Activated CD4-positive, alpha-beta T cell treated with anti-CD3 and anti-CD28 coated beads, Interleukin-2, amount 50 U/mL, for 24 hours (primary cell): ENCODE measurements around the gene IPO5.

ENCODE experiments used
- DNase-seq, 2 donors: peaks; one replicate each; pipeline ENCODE4 v3.0.0-alpha.2; 2020; ENCODE audit warnings: low read depth in 1 of 2, low spot score in 1 of 2

The IPO5 gene

GRCh38 chr13:98054301-98054700 is 100.8 kb downstream of the IPO5 start:
- no peak for DNase-seq

- no peak for DNase-seq
These were observed 102.1 kb downstream of the IPO5 start for GRCh38 chr13:98055623-98056022.

GRCh38 chr13:98056839-98057410 is 103.5 kb downstream of the IPO5 start:
- DNase-seq, result no peak

GRCh38 chr13:98059276-98059675 is 105.8 kb downstream of the IPO5 start:
- DNase-seq, result no peak

GRCh38 chr13:98060282-98060681 is 106.8 kb downstream of the IPO5 start:
- DNase-seq, result no peak

- no peak for DNase-seq
These were observed 112.0 kb downstream of the IPO5 start for GRCh38 chr13:98065468-98065867.

- DNase-seq, result no peak
These were observed 113.2 kb downstream of the IPO5 start for GRCh38 chr13:98066636-98067035.

GRCh38 chr13:98068521-98068920 is 115.0 kb downstream of the IPO5 start:
- no peak for DNase-seq

- no peak for DNase-seq
These were observed 116.5 kb downstream of the IPO5 start for GRCh38 chr13:98069985-98070384.

- DNase-seq, result no peak
These were observed 117.8 kb downstream of the IPO5 start for GRCh38 chr13:98071316-98071715.

GRCh38 chr13:98072476-98072875 is 119.0 kb downstream of the IPO5 start:
- DNase-seq, result no peak
